ENCODE data around the gene EIF4E2.
A peak's percentile ranks its signal among the peaks of the same experiment; 100 is the strongest.

The EIF4E2 gene, protein sequence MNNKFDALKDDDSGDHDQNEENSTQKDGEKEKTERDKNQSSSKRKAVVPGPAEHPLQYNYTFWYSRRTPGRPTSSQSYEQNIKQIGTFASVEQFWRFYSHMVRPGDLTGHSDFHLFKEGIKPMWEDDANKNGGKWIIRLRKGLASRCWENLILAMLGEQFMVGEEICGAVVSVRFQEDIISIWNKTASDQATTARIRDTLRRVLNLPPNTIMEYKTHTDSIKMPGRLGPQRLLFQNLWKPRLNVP

DNA sequence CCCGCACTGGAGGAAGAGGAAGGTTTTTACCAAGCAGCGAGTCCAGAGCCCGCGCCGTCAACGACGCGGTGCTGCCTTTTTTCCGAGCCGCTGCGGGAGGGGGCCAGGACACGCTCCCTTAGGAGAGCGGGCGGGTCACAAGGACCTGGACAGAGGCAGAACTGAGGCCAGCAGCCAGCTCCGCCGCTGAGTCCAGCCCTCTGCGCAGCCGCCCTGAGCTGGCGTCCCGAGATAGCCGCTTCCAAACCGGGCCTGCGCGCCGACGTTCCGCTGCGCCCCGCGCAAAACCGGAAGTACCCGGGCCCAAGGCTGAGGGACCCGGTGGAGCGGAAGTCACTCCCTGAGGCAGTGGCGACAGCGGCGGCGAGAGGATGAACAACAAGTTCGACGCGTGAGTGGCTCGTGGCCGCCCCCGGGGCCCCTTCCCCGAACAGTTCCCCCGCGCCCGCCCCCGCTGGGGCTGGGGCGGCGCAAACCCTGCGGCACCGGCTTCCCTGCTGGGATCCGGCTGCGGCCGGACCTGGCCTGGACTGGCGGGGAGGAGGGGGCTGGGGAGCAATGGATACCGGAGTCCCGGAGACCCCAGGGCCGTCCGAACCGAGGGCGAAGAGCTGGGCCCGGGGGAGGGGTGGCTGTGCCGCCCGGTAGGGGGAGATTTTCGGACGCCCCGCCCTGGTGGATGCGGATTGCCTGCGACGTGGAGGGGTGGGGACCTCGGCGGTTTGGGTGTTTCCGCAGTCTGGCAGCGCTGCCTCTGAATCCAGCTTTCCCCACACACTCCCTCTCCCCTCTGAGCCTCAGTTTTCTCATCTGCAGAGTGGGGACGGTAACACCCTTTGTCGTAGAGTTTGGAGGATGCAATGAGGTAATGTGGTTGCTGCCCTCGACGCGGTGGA lies at the start of gene EIF4E2, which contains the start of gene TIGD1:
EIF4E2 (plus strand) TSS at position 336 of the 896 bp plus-strand sequence; CDS start at position 372, 36 bp downstream.
TIGD1 (minus strand) TSS at position 204 of the 896 bp plus-strand sequence. CDS start 675 bp downstream, outside the sequence.
- peak; percentile 90 for DNase-seq

DNA sequence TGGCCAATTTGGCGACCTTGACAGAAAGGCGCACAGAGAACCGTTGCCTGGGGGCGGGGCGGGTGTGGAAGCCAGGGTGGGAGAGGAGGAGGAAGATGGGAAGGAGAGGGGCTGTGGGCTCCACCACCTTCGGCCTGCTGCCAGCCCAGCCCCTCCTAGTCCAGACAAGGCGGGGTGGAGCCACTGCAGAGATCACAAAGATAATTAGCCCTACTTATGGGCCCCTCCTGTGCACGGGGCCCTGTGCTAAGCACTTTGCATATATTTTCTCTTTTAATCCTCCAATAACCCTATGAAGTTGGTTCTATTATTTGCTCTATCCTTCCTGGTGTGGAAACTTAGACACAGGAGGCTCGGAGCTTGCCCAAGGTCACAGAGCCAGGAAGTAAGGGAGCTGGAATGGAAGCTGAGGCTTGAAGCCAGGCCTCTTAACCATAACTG lies 49.1 kb upstream of the EIF4E2 start:
- DNase-seq, result no peak

DNA sequence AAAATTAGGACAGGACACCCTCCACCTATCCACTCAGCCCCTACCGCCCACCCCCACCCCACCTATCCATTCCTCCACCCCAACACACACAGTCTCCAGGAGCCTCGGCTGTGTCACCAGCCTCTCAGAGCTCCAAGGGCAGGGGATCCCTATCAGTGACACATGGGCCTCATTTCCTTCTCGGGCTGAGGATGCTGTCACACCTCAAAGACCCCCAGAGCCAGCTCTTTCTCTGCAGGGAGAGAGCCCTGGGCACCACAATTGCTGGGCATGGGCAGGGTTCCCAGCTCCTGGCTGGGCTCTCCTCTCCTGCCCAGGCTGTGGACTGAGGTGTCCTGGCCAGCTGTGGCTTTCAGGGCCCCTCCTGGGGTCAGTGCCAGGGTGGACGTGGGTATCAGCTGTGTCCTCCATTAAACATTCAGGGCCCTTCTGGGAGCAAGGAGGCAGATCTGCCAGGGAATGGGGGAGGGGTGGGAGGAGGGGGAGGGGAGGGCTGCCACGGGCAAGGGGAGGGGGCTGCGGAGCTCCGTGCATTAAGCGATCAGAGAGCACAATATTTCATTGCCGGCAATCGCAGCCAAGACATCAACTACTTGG lies 48.6 kb upstream of the EIF4E2 start:
- no peak for DNase-seq

DNA sequence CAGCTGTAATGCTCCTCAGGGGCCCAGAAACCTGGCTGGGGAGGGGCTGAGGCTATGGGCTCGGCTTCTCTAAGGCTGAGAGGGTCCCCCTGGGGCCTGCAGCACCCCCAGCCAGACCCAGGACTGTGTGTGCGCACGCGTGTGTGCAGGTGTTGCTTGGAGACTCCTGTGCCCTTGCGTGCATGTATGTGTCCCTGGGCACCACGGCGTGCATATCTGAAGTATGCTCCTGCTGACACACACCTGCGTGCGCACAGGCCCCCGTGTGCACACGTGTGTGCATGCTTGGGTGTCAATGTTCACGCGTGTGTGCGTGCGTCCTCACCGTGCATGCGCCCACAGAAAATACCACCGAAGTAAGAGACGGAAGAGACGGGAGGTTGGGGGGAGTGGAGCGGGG lies 48.0 kb upstream of the EIF4E2 start:
- DNase-seq, result peak; percentile 42

DNA sequence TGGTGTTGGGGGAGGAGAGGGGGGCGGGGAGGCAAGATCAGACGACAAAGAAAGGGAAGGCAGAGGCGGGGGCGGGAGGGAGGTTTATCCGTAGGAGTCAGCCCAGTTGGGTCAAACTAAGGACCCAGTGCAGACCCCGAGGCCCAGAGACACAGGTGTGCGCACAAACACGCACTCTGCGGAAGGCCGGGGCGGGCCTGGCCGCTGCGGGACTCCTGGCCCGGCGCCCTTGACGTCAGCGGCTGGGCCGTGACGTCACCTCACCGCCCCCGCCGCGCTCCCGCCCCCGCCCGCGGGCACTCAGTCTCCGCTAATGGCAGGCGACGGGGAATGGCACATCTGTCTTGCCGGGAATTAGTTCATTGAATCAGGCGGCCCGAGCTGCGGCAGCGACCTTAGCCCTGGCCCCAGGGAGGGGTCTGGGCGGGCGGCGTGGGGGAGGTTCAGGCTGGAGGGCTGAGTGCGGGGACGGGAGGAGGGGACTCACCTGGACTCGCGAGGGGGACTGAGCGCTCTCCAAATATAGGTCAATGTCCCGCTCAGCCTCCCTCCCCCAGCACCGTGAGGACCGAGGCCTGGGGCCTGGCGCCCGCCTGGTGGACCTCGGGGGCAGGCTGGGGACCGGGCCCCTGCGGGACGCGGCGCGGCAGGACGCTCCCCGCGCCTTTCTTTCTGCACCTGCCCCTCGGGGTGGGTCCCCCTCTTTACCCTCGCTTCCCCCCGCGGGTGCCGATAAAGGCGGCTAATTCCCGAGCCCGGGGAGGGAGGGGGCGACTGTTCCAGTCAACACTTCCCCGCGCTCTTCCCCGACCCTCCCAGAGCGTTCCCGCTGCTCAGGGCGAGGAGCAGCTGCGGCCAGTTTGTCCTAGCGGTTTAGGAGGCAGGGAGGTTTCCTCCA lies 47.3 kb upstream of the EIF4E2 start:
- peak; percentile 45 for DNase-seq

DNA sequence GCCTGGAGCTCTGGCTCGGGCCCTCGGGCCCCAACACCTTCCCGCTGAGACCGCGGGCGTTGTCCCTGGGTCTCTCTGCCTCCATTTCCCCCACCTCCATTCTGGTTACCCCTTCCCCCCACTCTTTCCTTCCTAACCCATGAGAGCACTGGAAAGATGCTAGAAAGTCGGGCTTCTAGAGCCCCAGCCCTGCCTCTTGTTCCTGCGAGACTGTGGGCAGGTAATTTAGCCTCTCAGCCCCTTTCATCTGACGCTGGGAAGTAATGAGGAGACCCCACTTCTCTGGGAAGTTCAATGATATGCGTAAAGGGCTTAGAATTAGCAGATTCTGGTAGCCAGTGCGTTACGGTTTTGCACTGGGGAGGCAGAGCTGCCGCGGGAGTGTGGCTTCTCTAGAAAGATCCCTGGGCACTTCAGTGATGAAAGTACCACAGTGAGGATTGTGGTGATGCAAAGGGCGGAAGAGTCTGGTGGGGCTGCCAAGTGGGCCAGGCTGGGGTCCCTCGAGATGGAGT lies 46.6 kb upstream of the EIF4E2 start:
- DNase-seq, result no peak

DNA sequence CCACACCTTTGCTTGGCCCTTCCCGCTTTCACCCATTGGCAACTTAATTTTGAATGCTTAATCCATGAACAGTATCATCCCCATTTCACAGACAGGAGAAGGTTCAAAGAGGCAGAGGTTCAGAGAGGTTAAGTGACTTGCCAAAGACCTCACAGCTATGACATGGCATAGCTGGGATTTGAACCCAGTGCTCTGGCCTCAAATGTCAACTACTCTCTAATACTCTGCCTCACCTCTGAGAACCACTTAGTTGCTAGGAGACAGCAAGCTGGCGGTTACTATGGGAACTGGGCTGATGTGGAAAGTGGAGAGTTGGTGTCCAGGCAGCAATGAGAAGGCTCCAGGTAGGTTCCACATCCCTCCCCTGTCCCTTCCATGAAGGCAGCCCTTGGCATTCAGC lies 46.1 kb upstream of the EIF4E2 start:
- no peak for DNase-seq

DNA sequence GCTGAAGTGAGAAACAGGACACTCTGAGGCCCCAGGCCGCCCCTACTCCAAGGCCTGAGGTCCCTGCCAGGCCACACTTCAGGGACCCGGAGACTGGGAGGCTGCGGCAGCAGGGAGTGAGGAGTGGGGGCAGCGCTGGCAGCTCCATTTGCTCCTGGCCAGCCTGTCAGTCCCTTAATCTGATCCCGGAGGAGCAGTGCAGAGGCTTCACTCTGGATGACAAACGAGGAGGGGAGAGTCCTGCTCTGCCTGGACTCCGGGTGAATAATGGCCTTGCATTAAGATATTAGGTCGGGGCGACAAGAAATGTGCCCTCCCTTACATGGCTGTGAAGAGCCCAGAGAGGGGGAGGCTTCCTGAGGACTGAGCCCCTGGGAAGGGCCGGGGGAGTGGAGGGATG lies 44.6 kb upstream of the EIF4E2 start:
- no peak for DNase-seq

DNA sequence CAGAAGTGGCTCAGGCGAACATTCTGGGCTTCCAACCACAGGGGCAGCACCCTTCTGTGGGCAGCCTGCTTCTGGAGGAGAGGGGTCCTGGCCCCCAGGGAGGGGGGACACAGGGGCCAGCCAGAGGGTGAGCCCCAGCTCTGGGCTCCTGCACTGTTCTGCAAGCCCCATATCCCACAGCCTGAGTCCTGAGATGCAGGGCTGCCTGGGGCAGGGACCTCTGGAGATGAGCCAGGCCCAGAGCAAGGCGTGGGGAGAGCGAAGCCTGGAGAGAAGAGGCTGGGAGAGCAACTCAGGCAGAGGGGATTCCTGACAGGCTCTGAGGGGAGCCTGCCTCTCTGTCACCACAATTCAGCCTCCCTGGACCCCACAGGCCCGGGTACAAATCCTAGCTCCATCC lies 43.8 kb upstream of the EIF4E2 start:
- no peak for DNase-seq

DNA sequence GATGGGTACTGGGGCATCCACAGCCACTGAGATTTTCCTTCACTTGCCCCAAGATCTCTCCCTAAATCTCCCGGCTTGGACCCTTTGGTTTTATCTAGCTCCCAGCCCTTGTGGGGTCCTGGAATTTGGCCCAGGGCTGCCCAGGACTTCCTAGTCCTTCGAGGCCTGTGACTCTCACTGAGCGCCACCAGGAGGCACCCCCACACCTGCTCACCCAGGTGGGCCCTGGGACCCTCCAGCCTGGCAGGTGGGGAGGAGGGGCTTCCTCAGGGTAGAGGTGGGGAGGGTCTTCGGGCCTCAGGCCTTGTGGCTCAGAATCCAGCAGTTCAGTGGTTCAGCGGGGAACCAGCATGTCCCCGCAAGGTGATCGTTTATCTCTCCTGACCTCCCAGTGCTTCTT lies 42.2 kb upstream of the EIF4E2 start:
- DNase-seq, result no peak

DNA sequence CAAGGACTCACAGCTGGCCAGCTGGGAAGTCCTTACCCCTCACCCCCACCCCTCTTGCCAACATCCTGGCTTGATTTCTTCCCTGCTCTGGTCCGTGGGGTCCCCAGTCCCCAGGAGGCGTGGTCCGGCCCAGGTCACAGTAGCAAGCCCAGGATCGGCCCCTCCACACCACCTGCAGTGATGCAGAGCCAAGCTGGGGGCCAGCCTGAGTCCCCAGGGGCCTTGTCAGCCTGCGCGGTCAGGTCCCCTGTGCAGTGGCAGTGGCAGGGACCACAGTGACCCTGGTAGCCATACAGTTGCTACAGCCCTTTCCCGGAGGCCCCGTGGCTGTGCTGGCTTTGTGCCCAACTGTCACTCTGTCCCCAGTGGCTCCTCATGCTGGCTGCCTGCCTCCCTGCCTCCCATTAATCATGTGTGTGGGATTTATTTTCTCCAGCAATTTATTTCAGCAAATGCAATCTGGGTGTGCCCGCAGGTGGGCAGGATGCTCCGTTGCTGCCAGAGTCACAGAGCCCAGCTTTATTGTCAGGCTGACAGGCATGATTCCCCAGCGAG lies 39.1 kb upstream of the EIF4E2 start:
- DNase-seq, result no peak

DNA sequence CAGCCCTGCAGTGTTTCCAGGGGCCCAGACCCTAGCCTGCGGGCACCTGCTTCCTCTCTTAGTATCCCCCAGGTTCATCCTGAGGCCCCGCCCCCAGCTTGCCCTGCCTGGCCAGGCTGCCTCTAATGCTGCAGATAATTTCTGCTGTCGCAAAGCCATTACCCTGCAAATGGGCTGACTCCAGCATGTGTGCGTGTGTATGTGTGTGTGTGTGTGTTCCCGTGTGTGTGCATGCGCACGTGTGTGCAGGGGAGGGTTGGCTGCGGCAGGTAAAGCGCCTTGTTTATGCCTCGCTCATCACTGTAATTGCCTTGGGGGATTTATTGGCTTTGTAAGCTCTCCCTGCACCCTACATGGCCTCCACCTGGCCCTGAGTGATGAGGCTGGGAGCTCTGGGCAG lies 37.9 kb upstream of the EIF4E2 start:
- DNase-seq, result no peak

DNA sequence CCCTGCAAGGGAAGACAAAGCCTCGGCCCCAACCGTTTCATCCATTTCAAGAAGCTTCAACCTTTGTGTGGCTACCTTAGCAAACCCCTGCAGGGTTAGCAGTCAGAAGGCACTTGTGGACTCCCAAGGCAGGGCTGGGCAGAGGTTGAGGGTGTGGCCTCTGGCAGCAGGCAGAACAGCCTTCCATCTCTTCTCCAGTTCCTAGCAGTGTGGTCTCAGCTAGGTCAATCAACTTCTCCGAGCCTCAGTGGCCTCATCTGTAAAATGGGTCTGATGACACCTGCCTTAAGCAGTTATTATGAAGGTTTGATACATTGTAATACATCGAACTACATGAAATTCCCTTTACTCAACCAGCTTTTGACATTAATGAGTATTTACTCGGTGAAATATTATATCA lies 37.1 kb upstream of the EIF4E2 start:
- DNase-seq, result no peak

DNA sequence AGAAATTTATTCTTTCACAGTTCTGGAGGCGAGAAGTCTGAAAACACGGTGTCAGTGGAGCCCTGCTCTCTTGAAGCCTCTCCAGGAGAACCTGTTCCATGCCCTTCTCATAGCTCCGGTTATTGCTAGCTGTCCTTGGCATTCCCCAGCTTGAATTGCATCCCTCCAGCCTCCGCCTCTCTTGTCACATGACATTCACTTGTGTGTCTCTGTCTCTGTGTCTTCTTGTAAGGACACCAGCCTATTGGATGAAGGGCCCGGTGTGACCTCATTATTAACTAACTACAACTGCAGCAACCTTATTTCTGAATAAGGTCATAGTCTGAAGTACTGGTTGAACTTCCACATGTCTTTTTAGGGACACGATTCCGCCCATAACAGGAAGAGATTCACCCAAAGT lies 34.9 kb upstream of the EIF4E2 start:
- no peak for DNase-seq

DNA sequence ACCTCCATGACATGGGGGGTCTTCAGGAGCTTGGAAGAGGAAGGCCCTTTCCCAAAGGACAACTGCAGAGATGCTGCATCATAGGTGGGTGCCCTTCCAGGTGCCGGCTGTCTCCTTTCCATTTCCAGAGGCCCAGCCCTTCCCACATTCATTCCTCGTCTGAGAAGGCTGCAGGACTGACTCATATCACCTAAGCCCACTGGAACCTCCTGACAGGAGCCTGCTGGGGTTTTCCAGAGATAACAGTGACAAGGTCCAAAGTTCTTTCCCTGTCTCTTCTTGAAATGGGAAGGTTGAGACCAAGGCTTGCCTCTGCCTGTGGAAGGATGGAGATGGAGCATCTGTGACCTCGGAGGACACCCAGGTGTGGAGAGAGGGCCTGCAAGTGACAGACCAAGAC lies 33.9 kb upstream of the EIF4E2 start:
- DNase-seq, result no peak

DNA sequence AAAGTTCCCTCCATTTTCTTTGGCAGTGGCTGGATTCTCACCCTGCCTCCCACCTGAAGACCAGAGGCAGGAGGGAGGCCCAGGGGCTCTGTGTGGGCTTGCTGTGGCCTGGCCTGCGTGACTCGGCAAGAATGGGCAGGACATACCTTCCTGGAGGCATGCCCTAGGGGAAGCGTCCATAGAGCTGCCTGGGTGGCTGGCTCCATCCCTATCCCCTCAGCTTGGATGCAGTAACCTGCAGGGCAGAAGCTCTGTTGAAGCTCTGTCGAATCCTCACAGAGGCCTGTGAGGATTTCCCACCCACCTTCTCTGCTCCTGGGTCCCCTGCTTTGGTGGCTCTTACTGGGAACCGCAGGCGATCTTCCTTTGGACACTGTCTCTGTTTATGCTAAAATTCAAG lies 31.6 kb upstream of the EIF4E2 start:
- no peak for DNase-seq

DNA sequence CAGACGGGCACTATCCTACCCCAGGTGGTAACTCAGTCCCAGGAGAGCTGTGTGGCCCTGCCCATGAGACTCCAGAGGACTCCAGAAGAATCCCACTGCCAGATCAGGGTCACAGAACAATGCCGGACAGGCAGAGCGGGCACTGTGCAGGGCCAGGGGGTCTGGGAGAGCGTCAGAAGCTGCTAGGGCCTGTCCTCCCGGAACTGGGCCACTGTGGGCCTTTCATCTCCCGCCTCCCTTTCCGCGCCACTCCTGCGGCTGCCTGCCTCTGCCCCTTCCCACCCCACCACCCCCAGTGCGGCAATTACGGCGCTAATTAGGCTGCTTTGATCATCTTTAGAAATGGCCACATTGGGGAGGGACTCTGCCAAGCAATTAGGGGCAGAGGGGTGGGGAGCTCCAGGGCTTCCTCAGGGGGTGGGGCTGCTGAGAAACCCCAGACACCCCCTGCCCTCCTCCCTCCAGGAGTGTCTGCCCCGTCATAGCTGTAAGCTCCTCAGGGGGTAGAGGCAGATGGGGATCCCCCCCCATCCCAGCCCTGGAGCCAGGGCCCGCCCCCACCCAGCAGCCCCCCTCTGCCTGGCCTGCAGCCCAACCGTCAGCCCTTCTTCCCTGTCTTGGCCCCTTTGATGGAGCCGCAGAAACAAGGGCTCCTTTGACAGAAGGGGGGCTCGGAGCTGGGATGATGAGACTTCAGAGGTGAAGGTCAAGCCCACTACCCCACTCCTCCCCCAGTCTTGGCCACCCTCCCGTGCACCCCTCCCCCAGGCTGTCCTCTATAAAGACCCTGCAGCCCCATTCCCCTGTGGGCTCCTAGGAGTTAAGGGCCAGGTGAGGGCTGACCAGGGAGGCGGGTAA lies 30.7 kb upstream of the EIF4E2 start, which contains the start of gene PRSS56:
PRSS56 (plus strand) TSS at position 808 of the 858 bp plus-strand sequence. CDS start 211 bp downstream, outside the sequence.
- no peak for DNase-seq

DNA sequence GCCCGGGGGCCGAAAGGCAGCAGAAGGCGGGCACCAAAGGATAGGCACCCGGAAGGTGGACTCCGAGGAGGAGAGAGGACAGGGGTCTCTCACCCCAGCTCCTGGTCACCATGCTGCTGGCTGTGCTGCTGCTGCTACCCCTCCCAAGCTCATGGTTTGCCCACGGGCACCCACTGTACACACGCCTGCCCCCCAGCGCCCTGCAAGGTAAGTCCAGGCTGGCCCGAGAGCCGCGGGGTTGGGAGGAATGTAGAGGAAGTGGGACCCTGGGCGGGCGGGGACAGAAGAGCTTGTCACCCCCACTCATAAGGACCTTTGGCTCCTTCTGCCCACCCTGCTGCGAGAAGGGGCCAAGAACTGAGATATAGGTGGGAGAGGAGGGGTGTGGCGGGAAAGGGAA lies 30.0 kb upstream of the EIF4E2 start:
- no peak for DNase-seq

DNA sequence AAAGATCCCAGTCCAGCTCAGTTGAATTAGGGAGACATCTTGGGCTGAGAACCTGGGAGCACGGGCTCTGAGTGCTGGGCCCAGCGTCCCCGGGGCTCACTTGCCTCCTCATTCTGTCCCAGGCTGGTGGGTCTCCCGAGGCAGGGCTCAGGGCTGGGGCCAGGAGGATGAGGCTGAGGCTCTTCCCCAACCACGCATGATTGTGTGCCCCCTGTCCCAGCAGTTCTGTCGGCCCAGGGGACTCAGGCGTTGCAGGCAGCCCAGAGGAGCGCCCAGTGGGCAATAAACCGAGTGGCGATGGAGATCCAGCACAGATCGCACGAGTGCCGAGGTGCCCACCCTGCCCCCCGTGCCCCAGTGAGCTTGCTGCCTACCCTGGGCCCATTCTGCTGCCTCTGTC lies 29.4 kb upstream of the EIF4E2 start:
- no peak for DNase-seq

DNA sequence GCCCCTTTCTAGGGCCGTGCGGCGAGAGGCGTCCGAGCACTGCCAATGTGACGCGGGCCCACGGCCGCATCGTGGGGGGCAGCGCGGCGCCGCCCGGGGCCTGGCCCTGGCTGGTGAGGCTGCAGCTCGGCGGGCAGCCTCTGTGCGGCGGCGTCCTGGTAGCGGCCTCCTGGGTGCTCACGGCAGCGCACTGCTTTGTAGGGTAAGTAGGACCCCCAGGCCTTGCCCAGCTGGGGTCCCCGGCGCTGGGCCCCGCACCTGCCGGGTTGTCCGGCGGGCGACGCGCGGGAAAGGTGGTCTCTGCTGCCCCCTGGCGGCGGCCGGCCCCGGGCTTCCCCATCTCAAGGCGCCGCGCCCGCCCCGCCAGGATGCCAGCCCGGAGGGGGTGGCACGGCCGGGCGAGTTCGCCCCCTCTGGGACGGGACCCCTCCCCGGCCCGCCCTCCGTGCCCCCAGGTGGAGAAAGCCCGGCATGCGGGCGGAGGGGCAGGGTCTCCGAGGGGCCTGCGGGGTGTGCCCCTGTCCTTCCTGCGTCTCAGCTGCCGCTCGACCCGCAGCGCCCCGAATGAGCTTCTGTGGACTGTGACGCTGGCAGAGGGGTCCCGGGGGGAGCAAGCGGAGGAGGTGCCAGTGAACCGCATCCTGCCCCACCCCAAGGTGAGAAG lies 28.4 kb upstream of the EIF4E2 start:
- peak; percentile 47 for DNase-seq
